Amniotic stem cell (primary cell): ENCODE measurements around the gene CNN2.

Experiments used
- DNase-seq: peaks from one replicate; lab custom pipeline; 2025; lab: John Stamatoyannopoulos, UW

Gene CNN2

DNA sequence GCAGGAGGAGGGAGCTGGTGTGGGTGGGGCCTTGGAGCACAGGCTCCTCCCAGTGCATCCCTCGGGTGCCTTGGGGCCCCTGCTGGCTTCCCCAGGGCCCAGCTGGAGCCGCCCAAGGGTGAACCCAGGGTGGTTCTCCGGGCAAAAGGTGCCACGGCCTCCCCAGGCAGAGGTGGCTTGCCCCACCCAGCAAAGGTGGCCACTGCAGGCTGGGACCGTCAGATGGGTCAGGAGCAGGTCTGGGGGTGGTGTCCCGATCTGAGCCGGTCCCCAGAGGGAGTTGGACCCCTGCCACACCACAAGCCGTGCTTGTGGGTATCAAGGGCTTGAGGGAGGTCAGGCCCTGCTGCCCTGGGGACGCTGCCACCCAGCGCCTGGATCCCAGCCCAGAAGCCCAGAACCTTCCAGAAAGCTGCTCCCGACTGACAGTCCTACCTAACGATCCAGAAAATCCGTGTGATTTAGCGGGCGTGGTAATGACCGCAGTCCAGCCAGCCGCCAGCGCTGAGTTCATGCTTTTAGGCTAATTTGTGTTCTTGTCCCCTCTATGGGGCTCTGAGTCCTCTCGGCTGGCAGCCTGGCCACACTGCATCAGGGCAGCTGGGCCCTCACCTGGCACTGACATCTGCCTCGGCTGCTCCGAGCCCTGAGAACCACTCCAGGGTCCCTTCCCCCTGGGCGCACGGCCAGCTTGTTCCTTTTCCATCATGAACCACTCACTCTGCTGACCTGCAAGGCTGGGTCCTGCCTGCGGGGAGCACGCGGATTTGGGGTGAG is 31.2 kb upstream of the CNN2 start:
- no peak for DNase-seq

DNA sequence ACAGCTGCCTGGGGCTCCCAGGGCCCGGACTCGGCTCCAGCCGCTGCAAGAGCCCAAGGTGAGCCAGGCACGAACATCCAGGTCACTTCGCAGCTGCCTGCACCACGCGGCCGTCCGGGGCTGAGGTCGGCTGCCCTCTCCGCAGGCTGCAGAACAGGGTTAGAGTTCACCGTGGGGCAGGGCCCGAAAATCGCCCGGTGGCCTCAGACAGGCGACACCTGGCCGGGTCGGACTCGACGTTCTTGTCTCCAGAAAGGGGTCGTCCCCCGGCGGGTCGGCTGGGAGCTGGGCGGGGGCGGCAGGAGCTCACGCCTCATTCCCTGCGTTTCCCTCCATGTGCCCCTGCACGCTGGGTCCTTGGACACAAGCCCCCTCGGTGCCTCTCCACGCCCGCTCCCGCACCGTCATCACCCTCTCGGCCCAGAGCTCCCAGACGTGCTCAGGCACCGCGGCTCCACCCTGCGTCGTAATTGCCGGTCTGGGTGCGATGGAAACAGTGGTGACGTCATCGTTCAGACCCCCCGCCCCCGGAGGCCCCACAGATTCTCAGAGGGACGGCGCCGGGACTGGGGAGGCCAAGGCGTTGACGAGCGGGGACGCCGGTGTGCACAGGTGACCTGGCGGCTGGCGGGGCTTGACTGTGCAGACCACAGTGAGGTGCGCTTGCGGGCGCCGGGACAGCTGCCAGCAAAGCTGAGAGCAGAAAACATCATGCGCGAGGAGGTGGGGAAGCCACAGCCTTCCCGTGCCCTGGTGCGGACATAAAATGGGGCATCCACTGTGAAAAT is 30.2 kb upstream of the CNN2 start:
- DNase-seq, result no peak

DNA sequence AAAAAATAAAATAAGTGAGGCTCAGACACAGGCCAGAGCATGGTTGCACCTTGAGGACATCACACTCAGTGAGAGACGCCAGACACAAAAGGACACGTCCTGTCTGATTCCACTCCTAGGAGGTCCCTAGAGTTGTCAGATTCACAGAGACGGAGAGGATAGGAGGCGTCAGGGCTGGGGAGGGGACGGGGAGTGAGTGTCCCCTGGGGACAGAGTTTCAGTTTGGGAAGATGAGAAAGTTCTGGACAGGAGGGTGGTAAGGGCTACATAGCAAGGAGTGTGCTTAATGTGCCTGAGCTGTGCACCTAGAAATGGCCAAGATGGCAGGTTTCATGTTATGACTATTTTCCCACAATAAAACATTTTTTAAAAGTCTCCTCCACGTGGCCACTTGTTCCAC is 28.3 kb upstream of the CNN2 start:
- DNase-seq, result no peak

DNA sequence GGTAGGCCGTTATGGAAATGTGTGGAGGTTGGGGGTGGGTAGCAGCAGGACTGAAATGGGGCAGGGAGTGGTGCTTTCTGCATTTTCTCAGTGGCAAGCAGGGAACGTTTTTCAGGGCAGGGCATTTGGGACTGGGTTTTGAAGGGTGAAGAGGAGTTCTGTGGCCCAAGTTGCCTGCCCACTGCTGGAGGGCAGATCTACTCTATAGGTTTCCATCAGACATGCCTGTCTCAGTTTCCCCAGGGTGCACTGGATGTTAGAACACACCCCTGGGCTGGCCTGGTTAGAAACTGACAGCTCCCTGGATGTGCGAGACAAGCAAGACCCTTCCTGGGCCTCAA is 27.1 kb upstream of the CNN2 start:
- DNase-seq, result no peak

DNA sequence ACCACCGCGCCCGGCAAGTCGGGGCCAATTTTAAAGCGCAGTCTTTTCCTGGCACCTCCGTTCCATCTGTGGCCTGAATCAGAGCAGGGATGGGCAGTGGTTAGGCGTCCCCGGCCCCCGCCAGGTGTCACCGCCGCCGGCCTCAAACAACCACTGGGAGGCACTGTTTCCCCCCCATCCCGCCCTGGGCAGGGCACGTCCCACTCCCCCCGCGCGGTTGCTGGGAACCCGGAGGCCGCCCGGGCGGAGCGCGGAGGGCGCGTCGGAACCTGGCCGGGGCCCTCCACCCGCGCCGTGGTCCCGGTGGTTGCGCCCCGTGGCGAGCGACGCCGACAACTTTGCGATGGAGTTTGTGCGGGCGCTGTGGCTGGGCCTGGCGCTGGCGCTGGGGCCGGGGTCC is 26.3 kb upstream of the CNN2 start, which contains the start of gene GRIN3B:
GRIN3B (plus strand) TSS at position 325 of the 400 bp plus-strand sequence; CDS start at position 344, 19 bp downstream.
- DNase-seq, result no peak

DNA sequence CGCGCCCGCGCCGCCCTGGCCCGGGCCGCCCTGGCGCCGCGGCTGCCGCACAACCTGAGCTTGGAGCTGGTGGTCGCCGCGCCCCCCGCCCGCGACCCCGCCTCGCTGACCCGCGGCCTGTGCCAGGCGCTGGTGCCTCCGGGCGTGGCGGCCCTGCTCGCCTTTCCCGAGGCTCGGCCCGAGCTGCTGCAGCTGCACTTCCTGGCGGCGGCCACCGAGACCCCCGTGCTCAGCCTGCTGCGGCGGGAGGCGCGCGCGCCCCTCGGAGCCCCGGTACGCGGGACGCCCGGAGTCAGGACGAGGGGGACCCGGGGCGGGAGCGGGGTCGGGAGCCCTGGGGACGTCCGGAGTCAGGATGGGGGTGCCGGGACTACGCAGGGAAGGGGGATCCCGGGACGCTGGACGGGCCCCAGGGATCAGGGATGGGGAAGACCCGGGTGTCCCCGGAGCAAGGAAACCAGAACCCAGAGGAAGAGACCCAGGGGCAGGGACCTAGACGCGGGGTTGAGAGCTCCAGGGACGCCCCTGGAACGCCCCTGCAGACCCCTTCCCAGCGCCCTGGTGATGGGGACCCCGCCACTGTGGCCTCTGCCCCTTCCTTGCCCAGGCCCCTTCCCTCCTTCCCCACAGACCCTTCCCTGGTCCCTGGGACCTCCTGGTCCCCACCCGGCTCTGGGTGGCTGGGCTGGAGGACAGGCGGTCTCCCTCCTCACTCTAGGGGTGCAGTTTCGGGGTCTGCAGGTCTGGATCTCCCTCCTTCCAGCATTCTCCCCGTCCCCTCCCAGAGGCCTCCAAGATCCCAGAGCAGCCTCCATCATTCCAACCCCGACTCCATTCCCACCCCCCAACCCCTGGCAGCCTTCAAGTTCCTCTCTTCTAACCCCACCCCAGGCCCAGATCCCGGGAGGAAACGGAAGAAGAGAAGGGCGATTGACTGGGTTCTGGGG is 25.5 kb upstream of the CNN2 start:
- DNase-seq, result no peak

DNA sequence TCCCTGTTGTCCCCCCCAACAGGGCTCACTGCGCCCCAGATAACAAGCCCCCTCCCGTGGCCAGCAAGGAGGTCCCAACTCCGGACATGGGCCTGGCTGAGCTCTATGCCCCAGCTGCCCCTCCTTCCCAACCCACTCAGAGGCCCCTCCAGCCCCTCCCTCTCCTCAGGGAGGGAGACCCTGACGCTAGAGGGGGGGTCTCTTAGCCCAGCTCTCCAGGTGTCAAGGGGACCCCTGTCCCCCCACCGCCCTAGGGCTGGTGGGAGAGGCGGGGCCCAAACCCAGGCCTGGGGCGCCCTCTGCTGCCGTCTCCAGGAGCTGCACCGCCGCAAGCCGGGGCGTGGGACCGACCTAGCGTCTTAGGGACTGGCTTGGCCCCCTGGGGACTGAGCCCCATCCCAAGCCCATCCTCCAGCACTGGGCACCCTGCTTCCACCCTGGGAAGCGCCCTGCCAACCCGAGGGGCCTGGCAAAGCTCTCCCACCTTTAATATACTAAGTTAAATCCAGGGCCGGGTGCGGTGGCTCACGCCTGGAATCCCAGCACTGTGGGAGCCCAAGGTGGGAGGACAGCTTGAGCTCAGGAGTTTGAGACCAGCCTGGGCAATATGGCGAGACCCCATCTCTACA is 24.8 kb upstream of the CNN2 start:
- no peak for DNase-seq

DNA sequence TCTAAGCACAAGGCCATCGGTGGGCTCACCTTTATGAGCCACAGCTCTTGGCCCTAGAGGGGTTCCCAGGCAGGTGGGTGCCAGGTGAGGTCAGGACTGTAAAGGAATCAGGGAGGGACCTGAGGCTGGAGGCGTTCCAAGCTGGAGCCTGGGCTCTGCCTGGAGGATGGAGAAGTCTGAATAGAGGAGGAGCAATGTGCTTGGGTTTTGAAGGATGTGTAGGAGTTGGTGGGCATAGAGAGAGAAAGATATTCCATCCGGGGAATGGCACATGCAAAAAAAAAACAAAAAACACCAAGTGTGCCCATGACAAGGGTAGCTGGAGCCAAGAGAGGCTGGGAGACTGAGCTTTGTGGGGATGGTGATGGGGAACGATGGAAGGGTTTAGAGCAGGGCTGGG is 23.8 kb upstream of the CNN2 start:
- no peak for DNase-seq

DNA sequence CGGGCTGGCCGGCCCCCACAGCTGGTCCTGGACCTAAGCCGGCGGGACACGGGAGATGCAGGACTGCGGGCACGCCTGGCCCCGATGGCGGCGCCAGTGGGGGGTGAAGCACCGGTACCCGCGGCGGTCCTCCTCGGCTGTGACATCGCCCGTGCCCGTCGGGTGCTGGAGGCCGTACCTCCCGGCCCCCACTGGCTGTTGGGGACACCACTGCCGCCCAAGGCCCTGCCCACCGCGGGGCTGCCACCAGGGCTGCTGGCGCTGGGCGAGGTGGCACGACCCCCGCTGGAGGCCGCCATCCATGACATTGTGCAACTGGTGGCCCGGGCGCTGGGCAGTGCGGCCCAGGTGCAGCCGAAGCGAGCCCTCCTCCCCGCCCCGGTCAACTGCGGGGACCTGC is 23.1 kb upstream of the CNN2 start:
- no peak for DNase-seq

DNA sequence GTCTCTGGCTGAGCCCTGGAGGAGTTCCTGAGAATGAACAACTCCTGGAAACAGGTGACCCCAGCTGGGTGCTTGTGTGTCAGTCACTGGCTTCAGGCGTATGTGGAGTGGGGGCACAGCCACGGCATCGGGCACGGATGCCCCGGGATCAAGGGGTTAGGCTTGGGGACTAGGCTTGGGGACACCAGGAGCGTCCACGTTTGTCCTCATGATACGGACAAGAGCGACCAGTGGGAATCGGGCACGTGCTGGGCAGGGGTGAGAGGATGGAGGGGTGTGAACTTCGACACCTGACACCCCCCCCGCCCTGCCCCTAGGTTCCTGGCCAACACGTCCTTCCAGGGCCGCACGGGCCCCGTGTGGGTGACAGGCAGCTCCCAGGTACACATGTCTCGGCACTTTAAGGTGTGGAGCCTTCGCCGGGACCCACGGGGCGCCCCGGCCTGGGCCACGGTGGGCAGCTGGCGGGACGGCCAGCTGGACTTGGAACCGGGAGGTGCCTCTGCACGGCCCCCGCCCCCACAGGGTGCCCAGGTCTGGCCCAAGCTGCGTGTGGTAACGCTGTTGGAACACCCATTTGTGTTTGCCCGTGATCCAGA is 22.1 kb upstream of the CNN2 start:
- DNase-seq, result no peak

DNA sequence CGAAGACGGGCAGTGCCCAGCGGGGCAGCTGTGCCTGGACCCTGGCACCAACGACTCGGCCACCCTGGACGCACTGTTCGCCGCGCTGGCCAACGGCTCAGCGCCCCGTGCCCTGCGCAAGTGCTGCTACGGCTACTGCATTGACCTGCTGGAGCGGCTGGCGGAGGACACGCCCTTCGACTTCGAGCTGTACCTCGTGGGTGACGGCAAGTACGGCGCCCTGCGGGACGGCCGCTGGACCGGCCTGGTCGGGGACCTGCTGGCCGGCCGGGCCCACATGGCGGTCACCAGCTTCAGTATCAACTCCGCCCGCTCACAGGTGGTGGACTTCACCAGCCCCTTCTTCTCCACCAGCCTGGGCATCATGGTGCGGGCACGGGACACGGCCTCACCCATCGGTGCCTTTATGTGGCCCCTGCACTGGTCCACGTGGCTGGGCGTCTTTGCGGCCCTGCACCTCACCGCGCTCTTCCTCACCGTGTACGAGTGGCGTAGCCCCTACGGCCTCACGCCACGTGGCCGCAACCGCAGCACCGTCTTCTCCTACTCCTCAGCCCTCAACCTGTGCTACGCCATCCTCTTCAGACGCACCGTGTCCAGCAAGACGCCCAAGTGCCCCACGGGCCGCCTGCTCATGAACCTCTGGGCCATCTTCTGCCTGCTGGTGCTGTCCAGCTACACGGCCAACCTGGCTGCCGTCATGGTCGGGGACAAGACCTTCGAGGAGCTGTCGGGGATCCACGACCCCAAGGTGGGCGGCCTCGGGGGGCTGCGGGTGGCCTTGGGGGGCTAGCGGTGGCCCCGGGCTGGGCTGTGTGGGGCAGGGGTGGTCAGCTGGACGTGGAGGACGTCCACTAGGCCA is 21.4 kb upstream of the CNN2 start:
- DNase-seq, result no peak

DNA sequence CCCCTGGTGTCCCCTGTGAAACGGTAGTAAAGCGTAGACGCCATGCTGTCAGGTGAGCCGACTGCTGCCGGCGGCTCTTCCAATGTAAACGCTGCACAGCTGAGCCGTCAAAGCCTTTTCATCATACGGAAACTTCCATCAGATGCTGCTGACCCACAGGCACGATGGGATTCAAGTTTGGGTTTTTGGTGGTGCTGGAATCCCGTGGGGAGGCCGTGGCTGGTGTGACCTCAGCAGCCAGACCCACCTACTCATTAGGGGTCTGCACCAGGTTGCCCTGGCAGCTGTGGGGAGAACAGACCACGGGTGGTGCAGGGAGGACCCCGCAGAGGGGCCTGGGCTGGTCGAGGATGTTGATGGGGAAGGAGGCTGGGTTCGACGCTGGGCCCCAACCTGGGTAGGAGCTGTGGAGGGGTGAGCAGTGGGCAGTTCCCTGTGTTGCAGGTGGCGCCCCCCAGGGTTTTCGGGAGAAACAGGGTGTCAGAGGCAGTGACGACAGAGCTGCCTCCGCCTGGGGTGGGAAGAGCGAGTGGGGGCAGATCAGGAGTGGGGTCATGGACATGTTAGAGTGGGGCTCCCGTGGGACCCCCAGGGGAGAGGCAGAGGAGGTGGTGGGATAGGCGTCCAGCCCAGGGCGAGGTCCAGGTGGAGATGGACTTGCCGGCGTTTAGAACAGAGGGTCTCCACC is 19.6 kb upstream of the CNN2 start:
- DNase-seq, result no peak

DNA sequence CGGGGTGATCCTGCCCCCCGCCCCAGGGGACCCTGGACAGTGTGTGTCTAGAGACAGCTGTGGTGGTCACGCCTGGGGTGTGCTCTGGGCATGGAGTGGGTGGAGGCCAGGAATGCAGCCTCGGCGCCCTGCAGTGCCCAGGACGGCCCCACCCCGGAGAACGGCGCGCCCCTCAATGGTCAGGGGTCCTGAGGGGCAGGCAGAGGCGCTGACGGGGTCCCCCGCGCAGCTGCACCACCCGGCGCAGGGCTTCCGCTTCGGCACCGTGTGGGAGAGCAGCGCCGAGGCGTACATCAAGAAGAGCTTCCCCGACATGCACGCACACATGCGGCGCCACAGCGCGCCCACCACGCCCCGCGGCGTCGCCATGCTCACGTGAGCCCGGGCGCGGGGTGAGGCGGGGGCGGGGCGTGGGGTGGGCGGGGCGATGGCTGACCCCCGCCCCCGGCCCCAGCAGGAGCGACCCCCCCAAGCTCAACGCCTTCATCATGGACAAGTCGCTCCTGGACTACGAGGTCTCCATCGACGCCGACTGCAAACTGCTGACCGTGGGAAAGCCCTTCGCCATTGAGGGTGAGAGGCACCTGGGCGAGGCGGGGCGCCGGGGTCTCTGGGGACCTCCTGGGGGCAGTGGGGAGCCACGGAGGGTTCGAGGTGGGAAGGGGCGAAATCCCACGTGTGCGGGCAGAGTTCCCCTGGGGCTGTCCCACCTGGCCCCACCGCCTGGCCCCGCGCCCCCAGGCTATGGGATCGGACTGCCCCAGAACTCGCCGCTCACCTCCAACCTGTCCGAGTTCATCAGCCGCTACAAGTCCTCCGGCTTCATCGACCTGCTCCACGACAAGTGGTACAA is 18.8 kb upstream of the CNN2 start:
- no peak for DNase-seq

DNA sequence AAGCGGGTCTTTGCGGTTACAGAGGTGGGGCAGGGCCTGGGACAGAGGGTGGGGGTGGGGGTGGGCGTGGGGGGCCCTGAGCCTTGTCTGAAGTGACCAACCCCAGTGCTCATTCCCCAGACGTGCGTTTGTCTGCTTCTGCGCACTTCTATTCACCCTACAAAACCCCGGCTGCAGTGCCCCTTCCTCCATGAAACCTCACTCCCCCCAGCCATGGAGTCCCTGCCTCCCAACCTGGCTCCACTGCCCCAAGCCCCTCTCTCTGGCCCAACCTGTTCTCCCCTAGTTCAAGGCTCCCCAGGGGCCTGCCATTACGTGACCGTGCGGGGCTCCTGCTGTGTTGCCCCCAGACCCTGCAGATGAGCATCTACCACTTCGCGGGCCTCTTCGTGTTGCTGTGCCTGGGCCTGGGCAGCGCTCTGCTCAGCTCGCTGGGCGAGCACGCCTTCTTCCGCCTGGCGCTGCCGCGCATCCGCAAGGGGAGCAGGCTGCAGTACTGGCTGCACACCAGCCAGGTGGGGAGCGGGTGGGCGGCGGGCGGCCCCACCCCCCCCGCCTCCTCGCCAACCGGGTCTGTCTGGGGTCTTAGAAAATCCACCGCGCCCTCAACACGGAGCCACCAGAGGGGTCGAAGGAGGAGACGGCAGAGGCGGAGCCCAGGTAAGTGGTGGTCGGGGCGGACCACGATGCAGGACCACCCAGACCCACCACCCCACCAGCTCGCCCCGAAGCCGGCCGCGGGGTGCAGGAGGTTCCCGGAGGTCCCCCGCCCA is 18.0 kb upstream of the CNN2 start:
- no peak for DNase-seq

DNA sequence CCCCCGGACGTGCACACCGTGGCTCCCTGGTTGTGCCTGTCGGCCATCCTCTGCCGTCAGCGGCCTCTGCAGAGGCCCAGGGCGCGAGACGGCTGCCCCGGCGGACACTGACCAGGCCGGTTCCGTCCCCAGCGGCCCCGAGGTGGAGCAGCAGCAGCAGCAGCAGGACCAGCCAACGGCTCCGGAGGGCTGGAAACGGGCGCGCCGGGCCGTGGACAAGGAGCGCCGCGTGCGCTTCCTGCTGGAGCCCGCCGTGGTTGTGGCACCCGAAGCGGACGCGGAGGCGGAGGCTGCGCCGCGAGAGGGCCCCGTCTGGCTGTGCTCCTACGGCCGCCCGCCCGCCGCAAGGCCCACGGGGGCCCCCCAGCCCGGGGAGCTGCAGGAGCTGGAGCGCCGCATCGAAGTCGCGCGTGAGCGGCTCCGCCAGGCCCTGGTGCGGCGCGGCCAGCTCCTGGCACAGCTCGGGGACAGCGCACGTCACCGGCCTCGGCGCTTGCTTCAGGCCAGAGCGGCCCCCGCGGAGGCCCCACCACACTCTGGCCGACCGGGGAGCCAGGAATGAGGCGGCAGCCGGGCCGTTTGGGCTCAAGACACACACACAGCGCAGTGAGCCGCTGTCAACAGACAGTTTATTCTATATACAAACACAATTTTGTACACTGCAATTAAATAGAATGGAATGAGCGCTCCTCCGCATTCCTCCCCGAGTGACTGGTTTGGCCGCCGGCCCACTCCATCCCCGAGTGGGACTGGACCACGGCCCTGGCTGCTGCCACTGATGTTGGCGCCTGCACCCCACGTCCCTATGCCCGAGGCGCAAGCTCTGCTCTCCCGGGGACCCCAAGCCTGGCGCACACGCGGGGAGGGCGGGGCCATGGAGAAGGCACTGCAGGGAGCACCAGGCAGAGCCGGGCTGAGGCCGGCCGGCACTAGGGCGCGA is 17.1 kb upstream of the CNN2 start:
- DNase-seq, result no peak

DNA sequence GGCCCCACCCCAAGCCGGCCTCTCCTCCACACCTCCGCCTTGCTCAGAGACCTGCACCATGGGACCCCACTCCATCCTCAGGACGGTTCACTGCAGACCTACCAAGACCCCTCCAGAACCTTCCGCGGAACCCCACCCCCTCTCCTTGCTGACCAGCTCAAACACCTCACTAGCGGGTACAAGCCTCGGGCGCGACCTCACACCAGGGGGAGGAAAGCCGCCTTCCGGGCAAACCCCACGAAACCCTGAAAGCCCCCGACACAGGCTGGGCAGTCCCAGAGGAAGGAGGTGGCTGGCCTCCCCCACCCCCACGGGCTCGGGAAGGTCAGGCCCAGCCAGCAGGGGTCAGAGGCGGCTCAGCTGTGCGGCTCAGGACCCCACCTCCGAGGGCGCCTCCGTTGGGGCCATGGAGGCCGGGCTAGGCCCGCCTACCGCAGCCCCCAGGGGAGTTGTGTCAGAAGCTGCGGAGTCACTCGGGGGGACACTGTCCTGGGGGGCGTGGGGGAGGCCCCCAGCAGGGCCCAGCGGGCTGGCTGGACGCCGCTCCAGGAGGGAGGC is 16.3 kb upstream of the CNN2 start:
- DNase-seq, result no peak
